Measurements from ENCODE around the gene ZNF264.
"Not testable (repeated sequence)": the region's sequence is repeated elsewhere in the genome, so short reads cannot be mapped to it uniquely, and the experiment has no call there.

The ZNF264 gene

GRCh38 chr19:57191141-57192076 lies at the start of gene ZNF264:
Gene ZNF264, plus strand, starts transcription at chr19:57191500. Its CDS starts 414 bp downstream, at chr19:57191914.
- peak; percentile 77 for DNase-seq (ENCODE audit: low spot score)

- no peak for DNase-seq (ENCODE audit: low spot score)
Observed at GRCh38 chr19:57141699-57142098, 49.6 kb upstream of the ZNF264 start.

GRCh38 chr19:57152921-57153320 lies 38.4 kb upstream of the ZNF264 start:
- DNase-seq (ENCODE audit: low spot score), result no peak

- no peak for DNase-seq (ENCODE audit: low spot score)
Observed at GRCh38 chr19:57161985-57162539, 29.2 kb upstream of the ZNF264 start.

- DNase-seq (ENCODE audit: low spot score), result no peak
Observed at GRCh38 chr19:57165846-57166245, 25.5 kb upstream of the ZNF264 start.

GRCh38 chr19:57167385-57167784 lies 23.9 kb upstream of the ZNF264 start, which contains the start of gene DUXA:
Gene DUXA, minus strand, starts transcription at chr19:57167485. Its CDS starts 42 bp downstream, at chr19:57167443.
- no peak for DNase-seq (ENCODE audit: low spot score)

GRCh38 chr19:57171551-57172081 lies 19.7 kb upstream of the ZNF264 start:
- DNase-seq (ENCODE audit: low spot score), result no peak

- DNase-seq (ENCODE audit: low spot score), result no peak
Observed at GRCh38 chr19:57190301-57190700, 999 bp upstream of the ZNF264 start.

GRCh38 chr19:57192077-57192420 lies 749 bp downstream of the ZNF264 start:
- DNase-seq (ENCODE audit: low spot score), result no peak

GRCh38 chr19:57192993-57193392 lies 1.7 kb downstream of the ZNF264 start:
- DNase-seq (ENCODE audit: low spot score), result no peak

GRCh38 chr19:57197874-57198273 lies 6.6 kb downstream of the ZNF264 start:
- not testable (repeated sequence) for DNase-seq (ENCODE audit: low spot score)

GRCh38 chr19:57202160-57202559 lies 10.9 kb downstream of the ZNF264 start:
- no peak for DNase-seq (ENCODE audit: low spot score)

GRCh38 chr19:57210381-57210780 lies 19.1 kb downstream of the ZNF264 start:
- DNase-seq (ENCODE audit: low spot score), result no peak

GRCh38 chr19:57212109-57212508 lies 20.8 kb downstream of the ZNF264 start:
- DNase-seq (ENCODE audit: low spot score), result no peak

- no peak for DNase-seq (ENCODE audit: low spot score)
Observed at GRCh38 chr19:57227502-57227901, 36.2 kb downstream of the ZNF264 start.

GRCh38 chr19:57231686-57232085 lies 40.4 kb downstream of the ZNF264 start:
- DNase-seq (ENCODE audit: low spot score), result no peak

GRCh38 chr19:57233207-57233606 lies 41.9 kb downstream of the ZNF264 start:
- no peak for DNase-seq (ENCODE audit: low spot score)

GRCh38 chr19:57239982-57240310 lies 48.6 kb downstream of the ZNF264 start:
- no peak for DNase-seq (ENCODE audit: low spot score)

- DNase-seq (ENCODE audit: low spot score), result peak; percentile 94
Observed at GRCh38 chr19:57240311-57241090, 49.2 kb downstream of the ZNF264 start, which contains the start of gene ZNF805. Gene ZNF805, plus strand, starts transcription at chr19:57240632. Its CDS starts 260 bp downstream, at chr19:57240892.

- no peak for DNase-seq (ENCODE audit: low spot score)
Observed at GRCh38 chr19:57241176-57241575, 49.9 kb downstream of the ZNF264 start.

- no peak for DNase-seq (ENCODE audit: low spot score)
Observed at GRCh38 chr19:57242821-57243220, 51.5 kb downstream of the ZNF264 start.

GRCh38 chr19:57244513-57244912 lies 53.2 kb downstream of the ZNF264 start:
- DNase-seq (ENCODE audit: low spot score), result no peak

Data from hematopoietic multipotent progenitor cell treated with erythropoietin and hydrocortisone succinate and interleukin-3 and kit ligand, for 17 days (in vitro differentiated cells).